HG03280 (cell line): ENCODE data around the gene CFD.
"Not testable (repeated sequence)": the region's sequence is repeated elsewhere in the genome, so short reads cannot be mapped to it uniquely, and the experiment has no call there.

Source experiments
- ATAC-seq: cut with Tn5 transposase; IDR thresholded peaks from one replicate; pipeline ENCODE4 v1.9.1; 2021; ENCODE audit warnings: mild to moderate bottlenecking, moderate library complexity; ENCODE audit not compliant: unreplicated experiment

Gene CFD

GRCh38 chr19:858868-859843, at the start of gene CFD:
Gene CFD, plus strand, starts transcription at chr19:859664. Its CDS starts 26 bp downstream, at chr19:859690.
- no peak for ATAC-seq

- ATAC-seq, result no peak
Observed at GRCh38 chr19:810077-810855, 49.2 kb upstream of the CFD start.

GRCh38 chr19:810883-811489, 48.5 kb upstream of the CFD start:
- no peak for ATAC-seq

- ATAC-seq, result no peak
Observed at GRCh38 chr19:811506-812048, 47.9 kb upstream of the CFD start.

GRCh38 chr19:812049-812746, 47.3 kb upstream of the CFD start:
- ATAC-seq, result no peak

GRCh38 chr19:812747-813218, 46.7 kb upstream of the CFD start:
- ATAC-seq, result no peak

- ATAC-seq, result no peak
Observed at GRCh38 chr19:813219-814151, 46.0 kb upstream of the CFD start.

- no peak for ATAC-seq
Observed at GRCh38 chr19:814152-815078, 45.0 kb upstream of the CFD start.

- ATAC-seq, result no peak
Observed at GRCh38 chr19:815079-815774, 44.2 kb upstream of the CFD start.

- ATAC-seq, result no peak
Observed at GRCh38 chr19:815775-816499, 43.5 kb upstream of the CFD start.

- no peak for ATAC-seq
Observed at GRCh38 chr19:816500-816857, 43.0 kb upstream of the CFD start.

GRCh38 chr19:820212-820611, 39.3 kb upstream of the CFD start:
- ATAC-seq, result not testable (repeated sequence)

GRCh38 chr19:821231-821824, 38.1 kb upstream of the CFD start:
- no peak for ATAC-seq

- no peak for ATAC-seq
Observed at GRCh38 chr19:821825-822503, 37.5 kb upstream of the CFD start, which contains the start of gene PLPPR3. Gene PLPPR3, minus strand, starts transcription at chr19:821955. Its CDS starts 396 bp downstream, at chr19:821559.

- no peak for ATAC-seq
Observed at GRCh38 chr19:823565-824121, 35.8 kb upstream of the CFD start.

GRCh38 chr19:824885-825284, 34.6 kb upstream of the CFD start:
- no peak for ATAC-seq
